Lower leg skin (tissue), 3 donors: ENCODE data around the gene ME1.

Experiments used
- CTCF ChIP-seq, 3 donors: fragments of 450-650 bp; IDR thresholded peaks; one replicate each; pipeline ENCODE4 v1.5.1; 2016; ENCODE audit warnings: antibody characterized with exemption in 3 of 3, mild to moderate bottlenecking in 3 of 3, moderate library complexity in 2 of 3
- POLR2A ChIP-seq, 2 donors: fragments of 450-650 bp; IDR thresholded peaks; one replicate each; pipeline ENCODE4 v1.6.1; 2016 to 2017; ENCODE audit warnings: antibody characterized with exemption in 2 of 2, mild to moderate bottlenecking in 1 of 2, moderate library complexity in 1 of 2

GRCh38 chr6:83307849-83308248 is 123.0 kb downstream of the ME1 start:
- TF ChIP-seq POLR2A (IDR thresholded peaks at IDR 0.05) (no peak), CTCF (IDR thresholded peaks at IDR 0.05) (no peak)
